HEK293 (cell line): ENCODE measurements around the gene MED16.

Experiments
- CTCF ChIA-PET: fragments of 350-600 bp; formaldehyde crosslinking; extraction: SDS; loops from one replicate; lab custom pipeline; 2021; ENCODE audit warnings: antibody characterized with exemption; lab: Yijun Ruan, JAX
- POLR2A ChIA-PET: fragments of 300-600 bp; formaldehyde crosslinking; extraction: SDS; loops from one replicate; lab custom pipeline; 2020; ENCODE audit warnings: antibody characterized with exemption, inconsistent platforms; lab: Yijun Ruan, JAX
- H3K27ac ChIP-seq: fragments of 200-500 bp; sonication (Bioruptor generic); 2 replicates; pipeline ENCODE4 v1.5.1; 2014; ENCODE audit warnings: low read depth, low read length, control low read depth, inconsistent platforms; ENCODE audit errors: extremely low read depth
- H3K36me3 ChIP-seq, 2 experiments: fragments of 200-500 bp in 1 of 2; sonication (Bioruptor generic) in 1 of 2; 1 replicate in 1 of 2; 2 replicates in 1 of 2; pipeline ENCODE4 v1.5.1; 2014 to 2017; ENCODE audit warnings: inconsistent platforms in 2 of 2, low read length in 2 of 2; ENCODE audit not compliant: control insufficient read depth in 2 of 2, insufficient read depth in 1 of 2
- H3K4me1 ChIP-seq: fragments of 200-500 bp; sonication (Bioruptor generic); 2 replicates; pipeline ENCODE4 v1.5.1; 2014; ENCODE audit warnings: mild to moderate bottlenecking, low read length, inconsistent platforms; ENCODE audit not compliant: control insufficient read depth, insufficient read depth
- H3K4me3 ChIP-seq: 2 replicates; pipeline ENCODE4 v1.5.1; 2011; ENCODE audit warnings: low read depth, mild to moderate bottlenecking, control low read depth, low read length, moderate library complexity
- H3K9me3 ChIP-seq: fragments of 200-500 bp; sonication (Bioruptor generic); 2 replicates; pipeline ENCODE4 v1.5.1; 2014; ENCODE audit warnings: low read depth, low read length, inconsistent platforms; ENCODE audit not compliant: control insufficient read depth, insufficient read depth
- GLIS2 ChIP-seq: fragments of 450-650 bp; formaldehyde crosslinking; IDR thresholded peaks from 2 replicates; pipeline ENCODE4 v1.5.1; 2016; ENCODE audit warnings: missing biosample characterization, missing genetic modification characterization
- HIC1 ChIP-seq: fragments of 450-650 bp; formaldehyde crosslinking; IDR thresholded peaks from 2 replicates; pipeline ENCODE4 v1.5.1; 2016; ENCODE audit warnings: missing biosample characterization, missing genetic modification characterization
- HOXC10 ChIP-seq: sonication (generic); formaldehyde crosslinking; IDR thresholded peaks from 2 replicates; pipeline ENCODE4 v1.8.1; 2023; ENCODE audit warnings: mild to moderate bottlenecking, missing genetic modification reagents
- MYNN ChIP-seq: fragments of 450-650 bp; formaldehyde crosslinking; IDR thresholded peaks from 2 replicates; pipeline ENCODE4 v1.5.1; 2016; ENCODE audit warnings: missing biosample characterization, missing genetic modification characterization, borderline replicate concordance
- SCRT1 ChIP-seq: fragments of 450-650 bp; formaldehyde crosslinking; IDR thresholded peaks from 2 replicates; pipeline ENCODE4 v1.5.1; 2016; ENCODE audit warnings: missing biosample characterization, missing genetic modification characterization, borderline replicate concordance
- SETDB1 ChIP-seq: IDR thresholded peaks from one replicate; pipeline ENCODE4 v1.6.1; 2017; ENCODE audit warnings: mild to moderate bottlenecking, low read length, moderate library complexity, mixed read lengths; ENCODE audit not compliant: insufficient read length
- SP2 ChIP-seq: fragments of 450-650 bp; formaldehyde crosslinking; IDR thresholded peaks from 2 replicates; pipeline ENCODE4 v1.5.1; 2016; ENCODE audit warnings: missing biosample characterization, missing genetic modification characterization
- SP3 ChIP-seq: fragments of 450-650 bp; formaldehyde crosslinking; IDR thresholded peaks from 2 replicates; pipeline ENCODE4 v1.5.1; 2016; ENCODE audit warnings: missing biosample characterization, missing genetic modification characterization
- TRIM28 ChIP-seq: IDR thresholded peaks from 2 replicates; pipeline ENCODE4 v1.6.1; 2011; ENCODE audit warnings: low read length, control low read depth, borderline replicate concordance
- ZBTB1 ChIP-seq: fragments of 450-650 bp; formaldehyde crosslinking; IDR thresholded peaks from 2 replicates; pipeline ENCODE4 v1.5.1; 2016; ENCODE audit warnings: missing biosample characterization, missing genetic modification characterization
- ZBTB49 ChIP-seq: fragments of 450-650 bp; formaldehyde crosslinking; IDR thresholded peaks from 2 replicates; pipeline ENCODE4 v1.5.1; 2016; ENCODE audit warnings: missing biosample characterization, missing genetic modification characterization, low read depth
- ZBTB7A ChIP-seq: fragments of 450-650 bp; formaldehyde crosslinking; IDR thresholded peaks from 2 replicates; pipeline ENCODE4 v1.5.1; 2016; ENCODE audit warnings: low read depth, missing biosample characterization, missing genetic modification characterization
- ZBTB8A ChIP-seq: fragments of 450-650 bp; formaldehyde crosslinking; IDR thresholded peaks from 2 replicates; pipeline ENCODE4 v1.5.1; 2016; ENCODE audit warnings: missing biosample characterization, missing genetic modification characterization
- ZIC2 ChIP-seq: fragments of 450-650 bp; formaldehyde crosslinking; IDR thresholded peaks from 2 replicates; pipeline ENCODE4 v1.5.1; 2016; ENCODE audit warnings: missing biosample characterization, missing genetic modification characterization
- ZNF16 ChIP-seq: fragments of 450-650 bp; formaldehyde crosslinking; IDR thresholded peaks from 2 replicates; pipeline ENCODE4 v1.5.1; 2016; ENCODE audit warnings: low read depth, missing biosample characterization, missing genetic modification characterization
- ZNF174 ChIP-seq: fragments of 450-650 bp; formaldehyde crosslinking; IDR thresholded peaks from 2 replicates; pipeline ENCODE4 v1.5.0; 2017; ENCODE audit warnings: missing biosample characterization, mild to moderate bottlenecking, missing genetic modification characterization
- ZNF214 ChIP-seq: fragments of 450-650 bp; formaldehyde crosslinking; IDR thresholded peaks from 2 replicates; pipeline ENCODE4 v1.5.1; 2017; ENCODE audit warnings: missing biosample characterization, mild to moderate bottlenecking, missing genetic modification characterization, borderline replicate concordance
- ZNF341 ChIP-seq: fragments of 450-650 bp; formaldehyde crosslinking; IDR thresholded peaks from 2 replicates; pipeline ENCODE4; 2016; ENCODE audit warnings: low read depth, missing biosample characterization, missing genetic modification characterization
- ZNF398 ChIP-seq: fragments of 450-650 bp; formaldehyde crosslinking; IDR thresholded peaks from 2 replicates; pipeline ENCODE4 v1.5.1; 2017; ENCODE audit warnings: missing biosample characterization, missing genetic modification characterization
- ZNF404 ChIP-seq: fragments of 450-650 bp; formaldehyde crosslinking; IDR thresholded peaks from 2 replicates; pipeline ENCODE4 v1.5.1; 2017; ENCODE audit warnings: missing biosample characterization, missing genetic modification characterization
- ZNF426 ChIP-seq: fragments of 450-650 bp; formaldehyde crosslinking; IDR thresholded peaks from 2 replicates; pipeline ENCODE4 v1.5.1; 2017; ENCODE audit warnings: missing biosample characterization, missing genetic modification characterization, mild to moderate bottlenecking, inconsistent platforms, moderate library complexity
- ZNF510 ChIP-seq: fragments of 450-650 bp; formaldehyde crosslinking; IDR thresholded peaks from 2 replicates; pipeline ENCODE4 v1.5.1; 2018; ENCODE audit warnings: mild to moderate bottlenecking, missing genetic modification characterization, missing biosample characterization; ENCODE audit not compliant: insufficient replicate concordance
- ZNF521 ChIP-seq: fragments of 450-650 bp; formaldehyde crosslinking; IDR thresholded peaks from 2 replicates; pipeline ENCODE4 v1.5.1; 2017; ENCODE audit warnings: missing biosample characterization, mild to moderate bottlenecking, missing genetic modification characterization
- ZNF585B ChIP-seq: fragments of 450-650 bp; formaldehyde crosslinking; IDR thresholded peaks from 2 replicates; pipeline ENCODE4 v1.5.1; 2016; ENCODE audit warnings: missing biosample characterization, missing genetic modification characterization
- ZNF600 ChIP-seq: fragments of 450-650 bp; formaldehyde crosslinking; IDR thresholded peaks from 2 replicates; pipeline ENCODE4 v1.5.1; 2016; ENCODE audit warnings: missing biosample characterization, missing genetic modification characterization
- ZNF623 ChIP-seq: fragments of 450-650 bp; formaldehyde crosslinking; IDR thresholded peaks from 2 replicates; pipeline ENCODE4 v1.5.1; 2016; ENCODE audit warnings: missing biosample characterization, missing genetic modification characterization
- ZNF660 ChIP-seq: fragments of 450-650 bp; IDR thresholded peaks from 2 replicates; pipeline ENCODE4 v1.5.1; 2018; ENCODE audit warnings: missing biosample characterization, mild to moderate bottlenecking, missing genetic modification characterization
- ZNF677 ChIP-seq: fragments of 450-650 bp; IDR thresholded peaks from 2 replicates; pipeline ENCODE4 v1.5.0; 2018; ENCODE audit warnings: missing biosample characterization, mild to moderate bottlenecking, missing genetic modification characterization, moderate library complexity
- ZNF837 ChIP-seq: fragments of 450-650 bp; formaldehyde crosslinking; IDR thresholded peaks from 2 replicates; pipeline ENCODE4 v1.5.1; 2016; ENCODE audit warnings: missing biosample characterization, missing genetic modification characterization
- ZSCAN16 ChIP-seq: fragments of 450-650 bp; formaldehyde crosslinking; IDR thresholded peaks from 2 replicates; pipeline ENCODE4 v1.5.1; 2016; ENCODE audit warnings: missing biosample characterization, missing genetic modification characterization
- ZXDB ChIP-seq: fragments of 450-650 bp; formaldehyde crosslinking; IDR thresholded peaks from 2 replicates; pipeline ENCODE4 v1.5.1; 2016; ENCODE audit warnings: missing biosample characterization, missing genetic modification characterization

Gene MED16

DNA sequence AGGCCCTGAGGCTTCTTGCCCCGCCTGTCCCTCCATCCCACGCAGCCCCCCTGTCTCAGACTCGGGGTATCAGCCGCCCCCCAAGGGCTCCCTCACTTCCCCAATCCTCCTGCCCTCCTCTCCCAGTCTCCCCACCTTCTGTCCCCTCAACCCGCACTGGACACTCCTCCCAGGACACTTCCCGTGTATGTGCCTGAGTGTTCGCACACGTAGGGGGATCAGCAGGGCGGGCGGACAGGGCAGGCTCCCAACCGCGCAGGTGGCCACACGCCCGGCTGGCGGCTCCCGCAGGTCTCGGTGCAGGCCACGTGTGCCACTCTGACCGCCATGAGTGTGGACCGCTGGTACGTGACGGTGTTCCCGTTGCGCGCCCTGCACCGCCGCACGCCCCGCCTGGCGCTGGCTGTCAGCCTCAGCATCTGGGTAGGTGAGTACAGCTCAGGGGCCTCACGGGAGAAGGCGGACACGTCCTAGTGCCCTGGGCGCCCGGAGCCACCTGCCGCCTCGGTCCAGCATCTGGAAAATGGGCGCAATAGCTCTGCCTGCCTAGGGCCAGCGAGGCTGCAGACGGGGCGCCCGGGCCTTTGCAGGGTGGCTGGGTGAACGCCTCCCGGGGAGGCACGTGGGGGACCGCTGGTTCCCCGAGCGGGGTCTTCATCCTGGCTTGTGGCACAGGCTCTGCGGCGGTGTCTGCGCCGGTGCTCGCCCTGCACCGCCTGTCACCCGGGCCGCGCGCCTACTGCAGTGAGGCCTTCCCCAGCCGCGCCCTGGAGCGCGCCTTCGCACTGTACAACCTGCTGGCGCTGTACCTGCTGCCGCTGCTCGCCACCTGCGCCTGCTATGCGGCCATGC is 26.4 kb upstream of the MED16 start (continued):
- TF ChIP-seq ZIC2 (tag by site-specific recombination) (peak; percentile 77), ZNF341 (no peak), ZNF837 (tag by site-specific recombination) (no peak), ZNF677 (tag by site-specific recombination) (no peak), ZNF585B (tag by site-specific recombination) (no peak), ZNF426 (no peak), ZBTB1 (tag by site-specific recombination) (no peak), ZNF174 (tag by site-specific recombination) (no peak), ZBTB8A (tag by site-specific recombination) (peak; percentile 74; the same call in 1 of the 2 replicates), SP2 (no peak; the same call in 1 of the 2 replicates), ZNF660 (tag by site-specific recombination) (no peak), GLIS2 (no peak), ZNF521 (tag by site-specific recombination) (no peak), SCRT1 (tag by site-specific recombination) (no peak), ZBTB49 (tag by site-specific recombination) (no peak), TRIM28 (no peak), SETDB1 (no peak), HOXC10 (no peak), ZBTB7A (tag by site-specific recombination) (peak; percentile 81; the same call in 1 of the 2 replicates), ZNF623 (no peak)

GRCh38 chr19:918481-919198 is 25.7 kb upstream of the MED16 start:
- no peaks in the 10 kb centered on the region for H3K36me3 ChIP-seq
- no peak overlapping the region for H3K4me3 ChIP-seq
- peaks cover 2% of the 10 kb centered on the region; the same call in 1 of the 2 replicates for H3K4me1 ChIP-seq
- H3K27ac ChIP-seq = no peak overlapping the region
- POLR2A ChIA-PET = interaction anchor here (0.6 to 0.7 kb wide), 4 partner anchors 51 to 346 kb away, joined by 3 to 5 read pairs (median 4); partner anchors contain the start of gene BSG
- TF ChIP-seq ZNF600 (tag by site-specific recombination) = no peak
- no peak for TF ChIP-seq ZNF16
- TF ChIP-seq HIC1 = no peak
- peak; percentile 62 for TF ChIP-seq SP3 (tag by site-specific recombination)
- TF ChIP-seq ZXDB = no peak
- peak; percentile 39 for TF ChIP-seq SP2
- no peak for TF ChIP-seq ZNF214 (tag by site-specific recombination)
- TF ChIP-seq ZSCAN16 = no peak
- peak; percentile 24; the same call in 1 of the 2 replicates for TF ChIP-seq ZNF398 (tag by site-specific recombination)
- TF ChIP-seq ZNF404 (tag by site-specific recombination) = no peak
- TF ChIP-seq MYNN (tag by site-specific recombination) = no peak
- TF ChIP-seq ZNF837 (tag by site-specific recombination) = no peak
- no peak for TF ChIP-seq ZNF510
- CTCF ChIA-PET = interaction anchor here (0.8 to 1.6 kb wide), 2 partner anchors 145 to 148 kb away, joined by 3 to 5 read pairs; no protein-coding TSS in a partner anchor
- H3K9me3 ChIP-seq = no peaks in the 10 kb centered on the region
